MM.1S (cell line): ENCODE measurements around the gene SERPINA3.

Experiments used
- DNase-seq: peaks from one replicate; pipeline ENCODE4 v3.0.0-alpha.2; 2015
- H2AFZ ChIP-seq: fragments of 300-600 bp; sonication (generic); 2 replicates; pipeline ENCODE4 v1.6.0; 2016; ENCODE audit warnings: antibody characterized with exemption, low read length
- H3F3A ChIP-seq: fragments of 300-600 bp; sonication (generic); 2 replicates; pipeline ENCODE4 v1.6.1; 2016; ENCODE audit warnings: mild to moderate bottlenecking, antibody characterized with exemption, low read length, moderate library complexity, mixed read lengths; ENCODE audit not compliant: insufficient read depth
- H3K27ac ChIP-seq: fragments of 300-600 bp; sonication (generic); 2 replicates; pipeline ENCODE4 v1.5.1; 2016; ENCODE audit warnings: mild to moderate bottlenecking, low read length
- H3K27me3 ChIP-seq: fragments of 300-600 bp; sonication (generic); replicated peaks from 2 replicates; pipeline ENCODE4 v1.6.0; 2016; ENCODE audit warnings: low read length; ENCODE audit not compliant: insufficient read depth
- H3K36me3 ChIP-seq: fragments of 300-600 bp; sonication (generic); replicated peaks from 2 replicates; pipeline ENCODE4 v1.6.1; 2016; ENCODE audit warnings: mild to moderate bottlenecking, low read length, mixed read lengths; ENCODE audit not compliant: insufficient read depth
- H3K4me1 ChIP-seq: fragments of 300-600 bp; sonication (generic); 2 replicates; pipeline ENCODE4 v1.6.1; 2016; ENCODE audit warnings: low read length, mixed read lengths
- H3K4me2 ChIP-seq: fragments of 300-600 bp; sonication (generic); 2 replicates; pipeline ENCODE4 v1.6.0; 2016; ENCODE audit warnings: low read depth, low read length
- H3K4me3 ChIP-seq: fragments of 300-600 bp; sonication (generic); 2 replicates; pipeline ENCODE4 v1.5.1; 2016; ENCODE audit warnings: low read length, mixed read lengths
- H3K79me2 ChIP-seq: fragments of 300-600 bp; sonication (generic); 2 replicates; pipeline ENCODE4 v1.6.1; 2016; ENCODE audit warnings: mixed run types, low read length, mixed read lengths
- H3K9ac ChIP-seq: fragments of 300-600 bp; sonication (generic); 2 replicates; pipeline ENCODE4 v1.6.1; 2016; ENCODE audit warnings: low read length, mixed read lengths
- H3K9me2 ChIP-seq: fragments of 300-600 bp; sonication (generic); replicated peaks from 2 replicates; pipeline ENCODE4 v1.6.1; 2016; ENCODE audit warnings: mild to moderate bottlenecking, low read length, mixed read lengths; ENCODE audit not compliant: insufficient read depth
- H3K9me3 ChIP-seq: fragments of 300-600 bp; sonication (generic); replicated peaks from 2 replicates; pipeline ENCODE4 v1.6.1; 2016; ENCODE audit warnings: mild to moderate bottlenecking, low read length, mixed read lengths; ENCODE audit not compliant: insufficient read depth
- H4K20me1 ChIP-seq: fragments of 300-600 bp; sonication (generic); 2 replicates; pipeline ENCODE4 v1.6.1; 2016; ENCODE audit warnings: mild to moderate bottlenecking, low read length, moderate library complexity, mixed read lengths; ENCODE audit not compliant: insufficient read depth
- CTCF ChIP-seq: fragments of 300-600 bp; sonication (generic); IDR thresholded peaks from 2 replicates; pipeline ENCODE4 v1.5.1; 2016; ENCODE audit warnings: antibody characterized with exemption, low read length, mixed read lengths
- EZH2 ChIP-seq: fragments of 300-600 bp; sonication (generic); optimal IDR thresholded peaks from 2 replicates; pipeline ENCODE3; 2017; ENCODE audit warnings: low read depth, mild to moderate bottlenecking, antibody characterized with exemption, low read length, mixed read lengths
- EZH2phosphoT487 ChIP-seq: fragments of 300-600 bp; sonication (generic); IDR thresholded peaks from 2 replicates; pipeline ENCODE4 v1.6.1; 2018; ENCODE audit warnings: antibody characterized with exemption, low read length

The SERPINA3 gene

GRCh38 chr14:94614802-94615201 is 2.6 kb downstream of the SERPINA3 start:
- Histone ChIP-seq H3K27ac (no peak overlapping the region), H3K27me3 (no peaks in the 10 kb centered on the region), H3K9me2 (no peaks in the 10 kb centered on the region), H3K4me2 (no peak overlapping the region), H3K9ac (no peak overlapping the region), H3K9me3 (no peaks in the 10 kb centered on the region), H3K4me3 (no peak overlapping the region), H3F3A (no peaks in the 10 kb centered on the region), H4K20me1 (no peaks in the 10 kb centered on the region), H3K36me3 (no peaks in the 10 kb centered on the region), H3K4me1 (no peaks in the 10 kb centered on the region), H3K79me2 (no peaks in the 10 kb centered on the region), H2AFZ (no peak overlapping the region)
- TF ChIP-seq EZH2 (no peak), CTCF (no peak), EZH2phosphoT487 (no peak)
- DNase-seq = no peak

DNA sequence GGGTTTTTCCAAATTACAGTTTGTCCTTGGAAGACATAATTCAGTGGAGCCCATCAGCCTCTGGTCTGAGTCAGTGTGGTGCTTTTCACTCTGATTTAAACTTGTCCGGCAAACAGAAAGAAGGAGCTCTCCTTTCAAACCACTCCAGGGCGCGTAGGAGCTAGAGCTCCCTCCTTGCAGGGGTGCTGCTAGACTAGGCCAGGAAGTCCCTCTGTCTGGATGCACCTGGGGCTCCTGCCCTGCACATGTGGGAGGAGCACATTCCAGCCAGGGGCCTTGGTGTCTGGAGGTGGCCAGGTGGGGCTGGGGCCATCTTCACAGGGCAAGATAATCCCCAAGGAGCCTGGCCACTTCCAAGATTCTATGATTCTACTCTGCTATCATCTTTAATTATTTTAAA is 3.1 kb downstream of the SERPINA3 start:
- no peak overlapping the region for H3K9ac ChIP-seq
- no peaks in the 10 kb centered on the region for H3K9me2 ChIP-seq
- no peaks in the 10 kb centered on the region for H3F3A ChIP-seq
- H3K9me3 ChIP-seq = no peaks in the 10 kb centered on the region
- DNase-seq = no peak
- no peak overlapping the region for H3K27ac ChIP-seq
- H3K36me3 ChIP-seq = no peaks in the 10 kb centered on the region
- no peaks in the 10 kb centered on the region for H4K20me1 ChIP-seq
- no peaks in the 10 kb centered on the region for H3K79me2 ChIP-seq
- no peak overlapping the region for H2AFZ ChIP-seq
- H3K27me3 ChIP-seq = no peaks in the 10 kb centered on the region
- H3K4me1 ChIP-seq = no peaks in the 10 kb centered on the region
- no peak overlapping the region for H3K4me2 ChIP-seq
- TF ChIP-seq EZH2 = no peak
- TF ChIP-seq CTCF = no peak
- no peak for TF ChIP-seq EZH2phosphoT487
- H3K4me3 ChIP-seq = no peak overlapping the region

DNA sequence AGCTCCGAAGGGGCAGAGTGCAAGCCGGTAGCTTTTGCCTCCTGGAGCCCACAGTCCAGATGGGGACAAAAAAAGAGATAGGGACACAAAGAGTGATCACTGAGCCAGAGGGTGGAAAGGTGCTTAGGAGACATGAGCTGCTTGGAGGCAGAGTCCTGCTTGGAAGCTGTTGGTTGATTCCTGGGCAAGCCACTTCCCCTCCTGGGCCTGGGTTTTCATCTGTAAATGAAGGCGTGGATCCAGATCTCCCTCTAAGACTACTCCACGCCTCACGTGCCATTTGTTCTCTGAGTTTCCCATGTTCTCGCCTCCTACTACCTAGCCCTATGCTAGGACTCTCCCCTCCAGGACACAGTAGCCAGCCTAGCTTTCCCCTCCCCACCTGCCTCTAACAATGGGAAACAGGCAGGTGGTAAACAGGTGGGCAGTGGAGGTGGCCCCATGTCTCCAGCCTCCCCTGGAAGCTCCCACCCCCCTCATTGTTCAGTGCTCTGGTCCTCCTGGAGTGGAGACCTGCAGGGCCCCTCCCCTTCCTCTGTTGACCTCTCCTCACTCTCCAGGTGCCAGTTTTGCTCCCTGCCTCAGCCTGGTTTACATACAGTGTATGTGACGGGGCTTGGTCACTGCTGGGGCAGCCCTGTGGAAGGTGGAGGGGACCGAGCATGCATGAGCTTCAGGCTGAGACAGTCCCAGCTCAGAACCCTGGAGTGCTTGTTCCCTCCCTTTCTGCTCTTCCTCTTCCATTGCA is 3.8 kb downstream of the SERPINA3 start:
- Histone ChIP-seq H2AFZ (no peak overlapping the region), H3K79me2 (no peaks in the 10 kb centered on the region)

More for the DNA sequence above, 3.8 kb downstream of the SERPINA3 start:
- Histone ChIP-seq H4K20me1 (no peaks in the 10 kb centered on the region), H3K36me3 (no peaks in the 10 kb centered on the region), H3K27ac (no peak overlapping the region), H3K4me3 (no peak overlapping the region), H3K9ac (no peak overlapping the region), H3K9me3 (no peaks in the 10 kb centered on the region), H3K4me2 (no peak overlapping the region), H3K9me2 (no peaks in the 10 kb centered on the region), H3F3A (no peaks in the 10 kb centered on the region), H3K27me3 (no peaks in the 10 kb centered on the region), H3K4me1 (no peaks in the 10 kb centered on the region)
- TF ChIP-seq CTCF = no peak
- no peak for TF ChIP-seq EZH2phosphoT487
- no peak for TF ChIP-seq EZH2
- DNase-seq = no peak
